GM21619 (cell line): Measurements from ENCODE around the gene NME7.
"Not testable (repeated sequence)": the region's sequence is repeated elsewhere in the genome, so short reads cannot be mapped to it uniquely, and the experiment has no call there.

Source experiments
- ATAC-seq: cut with Tn5 transposase; IDR thresholded peaks from one replicate; pipeline ENCODE4 v1.9.1; 2021; ENCODE audit not compliant: unreplicated experiment

Gene NME7

DNA sequence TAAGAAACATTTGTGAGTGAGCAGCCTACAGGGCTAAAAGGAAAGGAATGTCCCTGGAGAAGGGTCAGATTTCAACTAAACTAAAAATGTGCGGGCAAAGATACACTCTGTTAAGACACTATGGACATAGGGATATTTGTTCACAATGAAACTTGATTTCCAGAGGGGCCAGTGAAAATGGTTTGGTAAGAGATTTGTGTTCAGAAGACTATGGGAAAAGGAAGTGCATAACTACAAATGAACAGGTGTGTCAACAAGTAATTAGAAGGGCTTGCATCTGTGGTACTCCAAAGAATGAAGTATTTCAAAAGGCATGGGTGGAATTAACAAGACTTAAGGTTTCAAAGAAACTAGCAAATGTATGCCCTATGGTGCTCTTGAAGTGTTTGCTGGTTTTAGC, 60.4 kb downstream of the NME7 start:
- no peak for ATAC-seq

DNA sequence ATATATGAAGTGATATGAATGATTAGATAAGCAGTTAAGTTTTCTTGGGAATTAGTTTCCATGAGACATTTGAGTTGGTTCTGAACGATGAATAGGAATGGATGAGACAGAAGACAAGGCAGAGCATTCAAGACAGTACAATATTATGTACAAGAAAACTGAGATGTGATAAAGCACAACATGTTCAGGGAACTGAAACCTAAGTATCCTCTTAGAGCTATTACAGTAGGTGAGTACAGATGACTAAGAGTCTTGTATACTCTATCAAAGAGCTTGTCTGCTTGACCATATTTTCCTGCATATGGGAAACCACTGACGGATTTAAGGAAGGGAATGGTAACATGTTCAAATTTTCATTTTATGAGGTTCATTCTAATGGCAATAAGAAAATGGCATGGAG, 61.6 kb downstream of the NME7 start:
- ATAC-seq: no peak

DNA sequence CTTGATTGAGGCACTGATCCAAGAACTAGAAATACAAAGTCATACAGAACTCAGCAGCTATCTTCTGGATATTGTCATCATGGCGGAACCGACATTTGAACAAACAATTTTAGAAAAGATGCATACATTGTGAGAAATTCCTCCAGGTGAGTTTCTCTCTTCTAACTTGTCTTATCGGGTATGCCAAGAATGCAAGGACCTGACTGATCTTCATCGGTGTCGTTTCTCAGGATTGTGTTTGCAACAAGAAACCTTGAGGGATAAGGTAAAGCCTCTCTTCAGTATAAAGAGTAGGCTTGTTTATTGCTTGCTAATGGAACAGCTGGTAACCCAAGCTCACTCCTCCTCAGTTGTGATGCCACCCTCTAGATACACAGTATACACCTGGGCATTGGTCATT, 62.2 kb downstream of the NME7 start:
- ATAC-seq: no peak

DNA sequence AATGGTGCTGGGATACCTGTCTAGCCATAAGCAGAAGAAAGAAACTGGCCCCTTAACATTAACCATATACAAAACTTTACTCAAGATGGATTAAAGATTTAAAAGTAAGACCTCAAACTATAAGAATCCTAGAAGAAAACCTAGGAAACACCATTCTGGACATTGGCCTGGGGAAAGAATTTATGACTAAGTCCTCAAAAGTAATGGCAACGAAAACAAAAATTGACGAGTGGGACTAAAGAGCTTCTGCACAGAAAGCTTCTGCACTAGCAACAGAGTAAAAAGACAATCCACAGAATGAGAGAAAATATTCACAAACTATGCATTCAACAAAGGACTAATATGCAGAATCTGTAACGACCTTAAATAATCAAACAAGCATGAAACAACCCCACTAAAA, 66.7 kb downstream of the NME7 start:
- ATAC-seq: no peak

DNA sequence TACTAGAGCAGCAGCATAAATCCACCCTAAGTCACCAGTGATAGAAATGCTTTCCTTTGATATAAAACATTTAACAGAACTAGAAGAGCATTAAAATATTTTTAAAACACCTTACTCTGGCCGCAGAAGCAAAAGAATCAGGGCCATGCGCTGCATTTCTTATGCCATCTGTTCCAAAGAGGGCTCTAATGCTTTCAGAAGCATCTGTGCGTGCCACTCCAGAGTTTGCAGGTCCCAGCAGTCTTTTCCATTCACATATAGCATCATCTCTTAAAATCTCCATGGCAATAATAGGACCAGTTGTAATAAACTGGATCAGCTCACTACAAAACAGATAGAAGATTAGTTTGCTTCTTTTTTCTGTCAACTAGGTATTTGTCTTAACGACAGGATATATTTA, 69.2 kb downstream of the NME7 start:
- no peak for ATAC-seq

DNA sequence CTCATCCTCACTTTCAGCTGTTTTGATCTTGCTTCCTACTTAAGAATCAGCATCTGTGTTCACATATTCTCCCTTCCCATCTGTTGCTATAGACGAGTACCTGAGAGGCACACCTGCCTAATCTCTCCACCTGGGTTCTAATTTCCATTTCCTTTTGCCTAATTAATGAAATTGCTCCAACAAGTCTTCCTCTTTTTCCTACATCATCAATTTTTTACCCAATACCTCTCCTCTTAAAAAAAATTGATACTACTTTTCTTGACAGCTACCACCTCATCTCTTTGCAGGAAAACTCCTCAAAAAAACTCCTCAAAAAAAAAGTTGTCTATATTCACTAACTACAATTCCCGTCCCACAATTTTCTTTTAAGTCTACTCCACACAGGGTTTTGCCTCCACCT, 71.8 kb downstream of the NME7 start:
- ATAC-seq: no peak

DNA sequence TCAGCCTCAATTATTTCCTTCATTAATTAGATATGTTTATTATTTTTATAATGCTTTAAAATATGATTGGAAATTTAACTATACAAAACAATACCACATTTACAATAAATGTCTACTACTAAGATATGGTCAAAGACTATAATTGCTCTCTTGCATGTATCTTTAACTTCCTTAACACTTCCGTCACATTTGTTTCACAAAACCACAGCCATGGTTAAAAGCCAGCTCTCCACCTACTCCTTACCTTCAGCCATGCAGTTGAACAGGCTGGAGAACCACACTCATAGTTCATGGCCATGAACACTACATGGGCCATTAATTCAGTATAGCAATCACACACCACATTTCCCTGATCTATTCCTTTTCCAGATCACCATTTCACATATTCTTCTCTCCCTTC, 72.2 kb downstream of the NME7 start:
- ATAC-seq: no peak

DNA sequence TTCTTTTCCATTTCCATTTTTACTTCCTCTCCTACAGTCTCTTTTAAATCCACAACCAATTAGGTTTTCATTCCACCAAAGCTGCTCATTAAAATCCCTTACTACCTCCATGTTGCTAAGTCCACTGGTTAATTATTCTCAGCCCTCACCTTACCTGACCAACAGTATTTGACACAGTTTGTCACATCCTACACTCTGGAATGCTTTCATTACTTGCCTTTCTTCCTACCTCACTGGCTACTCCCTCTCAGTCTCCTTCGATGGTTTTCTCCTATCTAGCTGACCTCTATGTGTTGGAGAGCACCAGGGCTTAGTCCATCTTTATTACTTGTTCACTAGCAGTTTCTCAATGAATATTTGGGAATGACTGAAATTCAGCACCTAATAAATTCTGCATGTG, 78.6 kb downstream of the NME7 start:
- no peak for ATAC-seq

DNA sequence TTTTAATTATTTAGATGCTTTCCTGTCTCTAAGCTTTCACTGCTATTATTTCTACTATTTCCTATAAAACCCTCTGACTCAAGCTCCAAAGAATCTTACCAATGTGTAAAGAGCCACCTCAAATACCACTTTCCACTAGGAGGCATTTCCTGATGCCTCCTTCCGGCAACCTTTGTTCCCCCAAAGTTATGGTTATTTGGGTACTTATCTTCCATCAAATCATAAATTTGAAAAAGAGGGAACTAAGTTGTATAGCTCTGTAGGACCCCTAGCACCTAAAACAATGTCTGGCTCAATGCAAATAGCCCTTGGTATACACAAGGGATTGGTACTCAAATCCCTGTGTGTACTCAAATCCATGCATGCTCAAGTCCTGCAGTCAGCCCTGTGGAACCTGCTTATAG, 79.6 kb downstream of the NME7 start:
- ATAC-seq: no peak

DNA sequence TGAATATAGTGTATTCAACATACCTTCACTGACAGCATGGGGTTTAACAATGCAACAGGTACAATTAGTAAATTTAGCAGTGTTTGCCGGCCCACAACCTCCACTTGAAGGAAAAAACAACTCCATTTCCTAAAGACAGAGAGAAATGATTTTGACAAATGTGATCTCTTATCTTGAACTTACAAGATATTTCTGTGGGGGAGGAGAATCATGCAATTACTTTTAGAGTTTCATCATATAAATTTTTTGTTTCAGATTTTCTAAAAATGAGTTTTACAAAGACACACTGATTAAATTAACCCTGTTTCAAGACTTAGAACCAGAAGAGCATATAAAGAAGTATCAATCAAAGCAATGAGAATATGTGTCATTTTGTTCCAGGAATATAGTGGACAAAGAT, 80.3 kb downstream of the NME7 start:
- ATAC-seq: no peak

DNA sequence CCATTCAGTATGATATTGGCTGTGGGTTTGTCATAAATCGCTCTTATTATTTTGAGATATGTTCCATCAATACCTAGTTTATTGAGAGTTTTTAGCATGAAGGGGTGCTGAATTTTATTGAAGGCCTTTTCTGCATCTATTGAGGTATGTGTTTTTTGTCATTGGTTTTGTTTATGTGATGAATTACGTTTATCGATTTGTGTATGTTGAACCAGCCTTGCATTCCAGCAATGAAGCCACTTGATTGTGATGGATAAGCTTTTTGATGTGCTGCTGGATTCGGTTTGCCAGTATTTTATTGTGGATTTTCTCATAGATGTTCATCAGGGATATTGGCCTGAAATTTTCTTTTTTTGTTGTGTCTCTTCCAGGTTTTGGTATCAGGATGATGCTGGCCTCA, 86.0 kb downstream of the NME7 start:
- not testable (repeated sequence) for ATAC-seq

DNA sequence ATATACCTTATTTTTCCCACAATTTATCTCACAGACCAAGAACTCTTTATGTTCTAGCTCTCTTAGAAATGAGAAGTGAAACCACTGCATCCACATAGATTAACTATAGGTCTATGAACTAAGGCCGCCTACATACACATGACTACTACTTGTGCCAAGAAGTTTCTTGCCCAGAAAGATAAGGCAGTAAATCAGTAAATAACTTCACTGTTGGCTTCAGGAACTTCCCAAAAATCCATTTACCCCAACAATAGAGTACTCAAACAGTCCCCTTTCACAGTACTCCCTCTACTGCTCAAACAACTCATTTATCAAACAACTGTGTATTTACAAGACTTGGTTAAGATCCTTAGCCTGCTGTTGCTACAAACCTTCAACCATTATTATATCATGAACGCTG, 96.5 kb downstream of the NME7 start:
- no peak for ATAC-seq

DNA sequence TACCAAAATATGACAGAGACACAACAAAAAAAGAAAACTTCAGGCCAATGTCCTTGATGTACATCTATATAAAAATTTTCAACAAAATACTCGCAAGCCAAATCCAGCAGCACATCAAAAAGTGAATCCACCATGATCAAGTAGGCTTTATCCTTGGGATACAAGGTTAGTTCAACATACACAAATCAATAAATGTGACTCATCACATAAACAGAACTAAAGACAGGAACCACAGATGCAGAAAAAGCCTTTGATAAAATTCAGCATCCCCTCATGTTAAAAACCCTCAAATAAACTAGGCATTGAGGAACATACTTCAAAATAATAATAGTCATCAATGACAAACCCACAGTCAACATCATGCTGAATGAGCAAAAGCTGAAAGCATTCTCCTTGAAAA, 101.5 kb downstream of the NME7 start:
- no peak for ATAC-seq

DNA sequence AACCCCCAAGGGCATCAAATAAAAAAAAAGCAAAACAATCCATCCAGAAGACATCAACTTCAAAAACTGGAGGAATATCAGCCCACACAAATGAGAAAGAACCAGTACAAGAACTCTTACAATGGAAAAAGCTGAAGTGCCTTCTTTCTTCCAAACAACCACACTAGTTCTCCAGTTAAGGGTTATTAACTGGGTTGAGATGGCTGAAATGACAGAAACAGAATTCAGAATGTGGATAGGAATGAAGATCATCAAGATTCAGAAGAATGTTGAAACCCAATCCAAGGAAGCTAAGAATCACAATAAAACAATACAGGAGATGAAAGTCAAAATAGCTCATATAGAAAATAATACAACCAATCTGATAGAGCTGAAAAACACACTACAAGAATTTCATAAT, 104.5 kb downstream of the NME7 start:
- ATAC-seq: no peak

DNA sequence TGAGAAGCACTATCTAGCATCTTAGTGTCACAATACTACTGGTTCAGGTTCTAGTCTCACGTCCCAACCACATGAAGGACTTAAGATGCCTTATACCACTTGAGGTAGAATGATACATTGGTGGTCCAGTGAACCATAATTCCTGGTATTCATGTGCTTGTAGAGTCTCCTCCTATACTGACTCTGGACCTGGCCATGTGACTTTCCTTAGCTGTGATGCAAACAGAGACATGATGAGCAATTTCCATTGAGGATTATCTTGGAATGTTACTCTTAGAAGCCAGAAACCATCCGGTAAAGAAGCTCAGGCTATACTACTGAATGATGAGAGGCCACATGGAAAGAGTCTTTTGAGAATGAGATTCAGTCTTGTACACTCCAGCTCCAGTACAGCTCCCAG, 105.7 kb downstream of the NME7 start:
- no peak for ATAC-seq

DNA sequence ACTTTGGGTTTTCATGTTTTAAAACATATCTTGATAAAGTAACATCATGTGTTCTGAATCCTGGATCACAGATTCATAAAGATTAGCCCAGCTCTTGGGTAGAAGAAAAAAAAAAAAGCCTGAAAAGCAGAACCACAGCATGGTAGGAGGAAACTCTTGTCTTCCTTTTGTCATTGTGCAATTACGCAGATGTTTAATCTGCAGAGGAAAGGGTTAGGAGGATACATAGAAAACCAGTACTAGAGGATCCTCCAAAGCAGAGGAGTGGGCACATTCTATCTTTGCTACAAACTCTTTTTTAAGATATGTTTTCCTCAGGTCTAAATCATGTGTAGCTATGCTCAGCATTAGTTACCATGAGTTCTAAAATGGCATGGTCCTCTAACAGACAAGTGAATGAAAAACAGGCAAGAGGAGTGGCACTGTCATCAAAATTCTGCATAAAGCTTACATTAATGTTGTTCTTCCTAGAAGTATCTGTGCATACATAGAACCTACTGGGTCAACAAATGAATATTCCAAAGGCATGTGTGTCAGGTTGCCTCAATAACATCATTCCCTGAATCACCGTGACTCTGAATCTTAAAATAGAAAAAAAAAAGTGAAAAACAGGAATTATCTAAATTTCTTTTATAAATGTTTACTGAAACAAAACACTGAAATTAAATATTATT, 107.0 kb downstream of the NME7 start:
- ATAC-seq: no peak

DNA sequence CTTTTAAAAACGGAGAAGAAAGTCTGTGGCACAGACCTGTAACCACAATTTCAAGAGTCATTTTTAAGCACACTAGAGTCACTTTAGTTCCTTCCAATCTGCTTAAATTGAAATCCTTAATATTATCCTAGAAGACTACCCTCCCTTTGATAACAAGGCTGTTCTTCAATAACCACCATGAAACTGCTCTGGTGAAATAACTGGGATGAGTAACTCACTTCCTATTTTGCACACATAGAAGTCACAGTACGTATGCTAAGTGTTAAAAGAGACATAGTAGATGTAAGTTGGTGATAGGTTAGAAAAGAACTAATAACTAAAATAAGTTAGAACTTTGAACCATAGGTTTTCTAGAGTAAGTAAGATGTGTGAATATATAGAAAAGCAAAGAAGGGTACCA, 107.8 kb downstream of the NME7 start:
- ATAC-seq: no peak

DNA sequence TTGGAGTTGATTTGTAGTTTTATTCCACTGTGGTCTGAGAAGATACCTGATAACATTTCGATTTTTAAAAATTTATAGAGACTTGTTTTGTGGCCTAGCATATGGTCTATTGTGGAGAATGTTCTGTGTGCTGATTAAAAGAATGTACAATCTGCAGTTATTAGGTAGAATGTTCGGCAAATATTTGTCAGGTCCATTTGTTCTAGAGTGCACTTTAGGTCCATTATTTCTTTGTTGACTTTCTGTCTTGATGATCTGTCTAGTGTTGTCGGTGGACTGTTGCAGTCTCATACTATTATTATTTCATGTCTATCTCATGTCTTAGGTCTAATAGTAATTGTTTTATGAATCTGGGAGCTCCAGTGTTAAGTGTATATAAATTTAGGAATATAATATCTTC, 116.8 kb downstream of the NME7 start:
- no peak for ATAC-seq

DNA sequence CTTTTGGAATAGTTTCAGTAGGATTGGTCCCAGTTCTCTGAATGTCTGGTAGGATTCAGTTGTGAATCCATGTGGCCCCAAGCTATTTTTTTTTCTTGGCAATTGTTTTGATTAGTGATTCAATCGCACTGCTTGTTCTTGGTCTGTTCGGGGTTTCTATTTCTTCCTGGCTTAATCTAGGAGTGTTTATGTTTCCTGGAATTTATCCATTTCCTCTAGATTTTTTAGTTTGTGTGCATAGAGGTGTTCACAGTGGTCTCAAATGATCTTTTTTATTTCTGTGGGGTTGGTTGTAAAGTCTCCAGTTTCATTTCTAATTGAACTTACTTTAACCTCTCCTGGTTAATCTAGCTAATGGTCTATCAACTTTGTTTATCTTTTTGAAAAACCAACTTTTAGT, 117.6 kb downstream of the NME7 start:
- ATAC-seq: no peak

DNA sequence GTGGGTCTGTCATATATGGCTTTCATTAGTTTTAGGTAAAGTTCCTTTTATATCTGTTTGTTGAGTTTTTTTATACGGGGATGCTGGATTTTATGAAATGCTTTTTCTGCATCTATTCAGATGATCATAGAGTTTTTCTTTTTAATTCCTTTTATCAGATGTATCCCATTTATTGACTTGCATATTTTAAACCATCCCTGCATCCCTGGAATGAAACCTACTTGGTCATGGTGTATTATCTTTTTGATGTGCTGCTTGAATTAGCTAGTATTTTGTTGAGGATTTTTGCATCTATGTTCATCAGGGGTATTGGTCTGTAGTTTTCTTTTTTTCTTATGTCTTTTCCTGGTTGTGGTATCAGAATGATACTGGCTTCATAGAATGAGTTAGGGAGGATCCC, 118.0 kb downstream of the NME7 start:
- no peak for ATAC-seq

DNA sequence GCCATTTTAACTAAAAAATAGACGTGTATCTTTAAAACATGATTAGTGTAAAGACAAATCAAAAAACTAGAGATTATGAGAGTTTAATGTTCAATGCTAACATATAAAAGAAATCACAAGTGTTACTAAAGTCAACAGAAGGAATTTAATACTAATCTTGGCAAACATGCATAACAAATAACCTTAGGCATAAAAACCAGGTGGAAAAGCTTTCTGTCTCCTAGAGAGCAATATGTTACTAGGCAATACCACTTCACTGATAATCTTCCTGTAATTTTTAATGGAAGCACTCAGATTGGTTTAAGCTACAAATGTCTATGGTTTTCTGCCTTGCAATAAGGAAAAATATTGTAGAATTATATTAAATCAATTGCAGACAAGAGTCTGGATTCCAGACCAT, 121.9 kb downstream of the NME7 start:
- ATAC-seq: no peak

DNA sequence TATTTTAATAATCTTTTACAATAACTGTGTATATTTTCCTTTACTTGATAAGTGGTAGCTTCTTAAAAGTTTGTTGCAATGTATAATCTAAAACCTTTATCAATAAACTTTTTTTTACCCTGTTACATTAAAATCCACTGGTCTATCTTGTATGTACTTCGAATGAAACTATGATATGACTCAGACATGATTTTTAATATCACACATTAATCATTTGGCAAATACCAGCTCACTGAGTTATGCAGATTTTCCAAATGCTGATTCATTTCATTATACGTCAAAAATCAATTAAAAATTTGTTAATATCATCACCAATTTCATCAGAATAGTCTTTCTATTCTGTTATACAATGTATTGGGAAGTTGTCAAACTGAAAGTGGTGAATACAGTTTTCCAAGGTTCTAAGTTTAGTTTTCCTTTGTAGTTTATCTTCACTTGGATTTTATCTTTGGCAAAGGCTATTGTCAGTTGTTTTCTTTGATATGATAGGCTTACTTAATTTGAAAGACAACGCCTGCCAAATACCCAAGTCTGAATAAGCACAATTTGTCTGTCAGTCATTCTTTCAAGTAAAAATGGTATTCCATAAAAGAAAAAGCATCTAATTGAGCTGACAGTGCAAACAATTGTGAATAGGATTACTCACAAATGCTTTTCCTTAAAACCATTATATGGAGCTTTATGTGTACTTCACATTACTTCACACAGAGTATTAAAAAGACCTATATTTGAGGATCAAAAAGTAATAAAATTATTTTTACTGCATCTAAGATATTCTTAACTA, 127.0 kb downstream of the NME7 start:
- no peak for ATAC-seq

DNA sequence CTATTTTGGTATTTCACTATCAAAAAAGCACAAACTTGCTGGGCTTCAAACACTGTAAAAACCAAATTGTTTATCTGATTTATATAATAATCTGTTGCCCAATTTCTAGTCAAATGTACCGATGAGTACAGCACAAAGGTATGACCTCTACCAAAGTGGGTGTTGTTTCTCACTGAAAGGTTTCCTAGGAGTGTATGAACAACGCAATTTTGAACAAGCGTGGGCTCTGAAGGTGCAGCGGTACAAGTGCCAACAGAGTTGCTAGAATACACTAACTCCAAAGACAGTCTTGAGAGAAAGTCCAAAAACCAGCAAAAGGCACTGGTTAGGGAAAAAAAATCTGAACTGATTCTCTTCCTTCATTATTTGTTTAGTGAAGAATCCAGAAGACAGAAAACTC, 130.7 kb downstream of the NME7 start:
- no peak for ATAC-seq
